ENCODE data around the gene GREB1L.

Gene GREB1L

GRCh38 chr18:21486905-21487437 lies 244.9 kb downstream of the GREB1L start:
- H3K27ac ChIP-seq = no peak overlapping the region
- DNase-seq (ENCODE audit: low spot score) = no peak
- H3K4me3 ChIP-seq = no peak overlapping the region
- TF ChIP-seq CTCF (IDR thresholded peaks at IDR 0.05) = no peak

- H3K27ac ChIP-seq = no peak overlapping the region
- no peak overlapping the region for H3K4me3 ChIP-seq
- no peak for DNase-seq (ENCODE audit: low spot score)
- TF ChIP-seq CTCF (IDR thresholded peaks at IDR 0.05) = peak; percentile 40
Observed at GRCh38 chr18:21489119-21489750, 247.2 kb downstream of the GREB1L start.

GRCh38 chr18:21489919-21490495 lies 248.0 kb downstream of the GREB1L start:
- DNase-seq (ENCODE audit: low spot score) = no peak
- no peak for TF ChIP-seq CTCF (IDR thresholded peaks at IDR 0.05)
- Histone ChIP-seq H3K27ac (no peak overlapping the region), H3K4me3 (no peak overlapping the region)

- no peak overlapping the region for H3K27ac ChIP-seq
- no peak overlapping the region for H3K4me3 ChIP-seq
- no peak for TF ChIP-seq CTCF (IDR thresholded peaks at IDR 0.05)
- DNase-seq (ENCODE audit: low spot score) = no peak
Observed at GRCh38 chr18:21490748-21491147, 248.7 kb downstream of the GREB1L start.

GRCh38 chr18:21496277-21496835 lies 254.3 kb downstream of the GREB1L start:
- Histone ChIP-seq H3K27ac (no peak overlapping the region), H3K4me3 (no peak overlapping the region)
- DNase-seq (ENCODE audit: low spot score) = no peak
- TF ChIP-seq CTCF (IDR thresholded peaks at IDR 0.05) = no peak

GRCh38 chr18:21499997-21500396 lies 258.0 kb downstream of the GREB1L start:
- Histone ChIP-seq H3K27ac (no peak overlapping the region), H3K4me3 (no peak overlapping the region)
- no peak for DNase-seq (ENCODE audit: low spot score)
- TF ChIP-seq CTCF (IDR thresholded peaks at IDR 0.05) = no peak

GRCh38 chr18:21502661-21503060 lies 260.6 kb downstream of the GREB1L start:
- no peak overlapping the region for H3K4me3 ChIP-seq
- no peak overlapping the region for H3K27ac ChIP-seq
- DNase-seq (ENCODE audit: low spot score) = no peak
- TF ChIP-seq CTCF (IDR thresholded peaks at IDR 0.05) = no peak

Measured in coronary artery (tissue), 2 donors.